ENCODE measurements around the gene FGD5.

Gene FGD5

GRCh38 chr3:14823393-14823792 lies 4.6 kb downstream of the FGD5 start:
- TF ChIP-seq CTCF (IDR thresholded peaks at IDR 0.05): no peak
- Histone ChIP-seq H2AFZ (no peak overlapping the region), H3K79me2 (no peaks in the 10 kb centered on the region), H3K27me3 (ENCODE audit: control insufficient read depth, insufficient read depth, low read length) (no peaks in the 10 kb centered on the region), H3K4me3 (ENCODE audit: low read depth, low read length) (no peak overlapping the region), H3K36me3 (ENCODE audit: control insufficient read depth, insufficient read depth, low read length) (no peaks in the 10 kb centered on the region), H3K4me1 (no peaks in the 10 kb centered on the region), H3K9ac (no peak overlapping the region), H3K4me2 (ENCODE audit: low read length) (no peak overlapping the region), H3K27ac (peak overlapping the region; percentile 25), H3K9me3 (ENCODE audit: control insufficient read depth, low read length) (no peaks in the 10 kb centered on the region)

DNA sequence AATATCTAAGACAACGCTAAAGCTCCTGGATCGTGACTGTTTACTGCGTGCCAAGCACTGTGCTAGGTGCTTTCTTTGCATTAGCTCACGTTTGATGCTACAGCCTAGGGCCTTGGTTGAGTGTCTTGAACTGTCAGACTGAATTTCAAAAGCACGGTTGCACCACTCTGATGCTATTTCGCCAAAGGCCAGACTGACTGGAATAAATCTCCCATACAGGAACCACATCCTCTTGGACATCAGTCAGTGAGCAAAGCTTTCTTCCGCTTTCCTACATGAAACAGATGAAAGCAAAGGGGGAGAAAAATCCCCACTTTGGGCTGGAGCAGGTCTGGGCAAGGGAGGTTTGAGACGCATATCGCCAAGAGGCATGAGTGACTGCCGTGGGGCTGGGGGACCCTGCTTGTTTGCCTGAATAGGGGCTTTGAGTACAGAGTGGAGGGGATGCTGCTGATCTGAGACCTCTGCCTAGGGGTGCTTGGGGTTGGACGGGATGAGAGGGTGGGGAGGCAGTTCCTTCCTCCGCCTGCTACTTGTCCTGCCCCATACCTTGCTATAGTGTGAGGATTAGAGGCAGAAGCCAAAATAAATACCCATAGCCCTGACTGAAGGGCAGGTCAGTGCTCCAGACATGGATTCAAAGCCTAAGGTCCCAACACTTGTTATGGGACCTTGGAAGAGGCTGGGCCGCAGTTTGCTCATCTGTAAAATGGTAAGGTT lies 5.3 kb downstream of the FGD5 start:
- Histone ChIP-seq H3K9me3 (ENCODE audit: control insufficient read depth, low read length) (no peaks in the 10 kb centered on the region), H3K27me3 (ENCODE audit: control insufficient read depth, insufficient read depth, low read length) (no peaks in the 10 kb centered on the region), H3K27ac (peak overlapping the region; percentile 25), H3K4me1 (no peaks in the 10 kb centered on the region), H3K36me3 (ENCODE audit: control insufficient read depth, insufficient read depth, low read length) (no peaks in the 10 kb centered on the region), H3K9ac (no peak overlapping the region), H3K79me2 (no peaks in the 10 kb centered on the region), H2AFZ (no peak overlapping the region), H3K4me3 (ENCODE audit: low read depth, low read length) (no peak overlapping the region), H3K4me2 (ENCODE audit: low read length) (no peak overlapping the region)
- no peak for TF ChIP-seq CTCF (IDR thresholded peaks at IDR 0.05)

GRCh38 chr3:14824646-14825045 lies 5.9 kb downstream of the FGD5 start:
- Histone ChIP-seq H3K27me3 (ENCODE audit: control insufficient read depth, insufficient read depth, low read length) (no peaks in the 10 kb centered on the region), H3K4me3 (ENCODE audit: low read depth, low read length) (no peak overlapping the region), H3K27ac (no peak overlapping the region), H3K79me2 (no peaks in the 10 kb centered on the region), H2AFZ (no peak overlapping the region), H3K9me3 (ENCODE audit: control insufficient read depth, low read length) (no peaks in the 10 kb centered on the region), H3K36me3 (ENCODE audit: control insufficient read depth, insufficient read depth, low read length) (no peaks in the 10 kb centered on the region), H3K4me1 (no peaks in the 10 kb centered on the region), H3K4me2 (ENCODE audit: low read length) (no peak overlapping the region), H3K9ac (no peak overlapping the region)
- TF ChIP-seq CTCF (IDR thresholded peaks at IDR 0.05): no peak

DNA sequence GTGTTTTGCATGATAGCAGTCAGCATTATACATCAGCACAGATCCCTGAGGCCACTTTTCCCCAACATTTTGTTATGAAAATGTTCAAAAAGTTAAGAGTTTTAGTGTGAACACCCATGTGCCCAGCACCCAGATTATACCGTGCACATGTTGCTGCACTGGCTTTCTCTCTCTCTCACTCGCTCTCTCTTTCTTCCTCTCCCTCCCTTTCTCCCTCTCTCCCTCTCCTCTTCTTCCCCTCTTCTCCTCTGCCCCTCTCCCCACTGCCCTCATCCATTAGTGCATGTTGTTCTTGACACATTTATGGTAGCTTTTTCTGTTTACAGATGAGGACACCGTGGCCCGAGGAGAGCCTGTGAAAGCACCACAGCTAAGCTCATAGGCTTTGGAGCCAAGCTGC lies 7.3 kb downstream of the FGD5 start:
- no peak overlapping the region for H3K4me3 ChIP-seq (ENCODE audit: low read depth, low read length)
- no peaks in the 10 kb centered on the region for H3K36me3 ChIP-seq (ENCODE audit: control insufficient read depth, insufficient read depth, low read length)
- no peak for TF ChIP-seq CTCF (IDR thresholded peaks at IDR 0.05)
- H3K27ac ChIP-seq: no peak overlapping the region
- peaks cover 3% of the 10 kb centered on the region for H3K4me1 ChIP-seq
- no peak overlapping the region for H3K9ac ChIP-seq
- H2AFZ ChIP-seq: no peak overlapping the region
- H3K27me3 ChIP-seq (ENCODE audit: control insufficient read depth, insufficient read depth, low read length): no peaks in the 10 kb centered on the region
- no peak overlapping the region for H3K4me2 ChIP-seq (ENCODE audit: low read length)
- H3K79me2 ChIP-seq: no peaks in the 10 kb centered on the region
- no peaks in the 10 kb centered on the region for H3K9me3 ChIP-seq (ENCODE audit: control insufficient read depth, low read length)

DNA sequence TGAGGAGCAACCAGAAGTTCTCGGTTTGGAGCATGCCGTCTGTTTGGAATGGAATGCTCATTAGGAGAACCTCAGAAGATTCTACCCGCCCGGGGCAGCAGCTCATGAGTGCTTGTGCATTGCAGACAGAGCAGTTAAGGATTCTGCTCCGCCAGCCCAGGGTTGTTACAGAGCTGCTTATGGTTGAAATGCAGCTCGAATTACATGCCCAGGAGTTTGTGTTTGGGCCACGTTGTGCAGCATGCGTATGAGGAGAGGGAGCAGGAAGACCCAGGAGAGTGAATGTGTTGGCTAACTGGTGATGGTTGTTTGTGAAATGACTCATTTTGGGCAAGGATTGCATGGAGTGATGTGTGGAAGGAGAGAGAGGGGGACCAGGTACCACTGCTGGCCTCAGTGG lies 9.0 kb downstream of the FGD5 start:
- peaks cover 3% of the 10 kb centered on the region for H3K4me1 ChIP-seq
- H3K4me2 ChIP-seq (ENCODE audit: low read length): no peak overlapping the region
- H3K27me3 ChIP-seq (ENCODE audit: control insufficient read depth, insufficient read depth, low read length): no peaks in the 10 kb centered on the region
- no peak for TF ChIP-seq CTCF (IDR thresholded peaks at IDR 0.05)
- no peaks in the 10 kb centered on the region for H3K36me3 ChIP-seq (ENCODE audit: control insufficient read depth, insufficient read depth, low read length)
- no peak overlapping the region for H3K4me3 ChIP-seq (ENCODE audit: low read depth, low read length)
- H3K9me3 ChIP-seq (ENCODE audit: control insufficient read depth, low read length): no peaks in the 10 kb centered on the region
- no peak overlapping the region for H3K9ac ChIP-seq
- no peak overlapping the region for H3K27ac ChIP-seq
- H2AFZ ChIP-seq: no peak overlapping the region
- H3K79me2 ChIP-seq: no peaks in the 10 kb centered on the region

All from parathyroid adenoma (tissue), 2 donors.